ENCODE data around the gene ADAM22. TPM values are rescaled to one million over a fixed set of nuclear protein-coding genes. Genes with fewer than 3 reads are reported as not detected.

Gene ADAM22
- total and polyA plus RNA-seq, 10 of the 15 experiments (the other 5 are each of a cell fraction or from before 2014, with no cell fraction given), result 1.4 to 24.5 (median 7.6) TPM

- TF ChIP-seq SUZ12 (IDR thresholded peaks at IDR 0.05; ENCODE audit: unreplicated experiment) (no peak), BCL3 (IDR thresholded peaks at IDR 0.05; ENCODE audit: borderline replicate concordance, insufficient read depth, low read depth, low read length, poor library complexity, severe bottlenecking) (no peak)
These were observed 128.2 kb downstream of the ADAM22 start (continued) for GRCh38 chr7:88062238-88062637.

GRCh38 chr7:88069093-88069492, 135.0 kb downstream of the ADAM22 start:
- SMC1A ChIA-PET (ENCODE audit: uncharacterized antibody, unreplicated experiment), result interaction anchor here (0.8 to 2.0 kb wide), 4 partner anchors 8 to 41 kb away, joined by 3 to 4 read pairs (median 3); no protein-coding TSS in a partner anchor
- no peak for ATAC-seq
- no peak overlapping the region for H3K4me2 ChIP-seq (ENCODE audit: control insufficient read depth, insufficient read depth)
- H4K20me1 ChIP-seq (ENCODE audit: control insufficient read depth, insufficient read depth), result no peaks in the 10 kb centered on the region
- H3K27me3 ChIP-seq (replicated peaks in 1 of 2; ENCODE audit: control insufficient read depth in 2 of 2, insufficient read depth in 2 of 2, low read length in 1 of 2), result no peaks in the 10 kb centered on the region
- DNase-seq (ENCODE audit: low read depth, low spot score), result no peak
- no peaks in the 10 kb centered on the region for H3K79me2 ChIP-seq (ENCODE audit: control insufficient read depth, insufficient read depth, low read length)
- CTCF ChIA-PET, result no interaction called here
- in situ Hi-C loops (cut with MboI) (no loop called here), intact Hi-C loops (cut with micrococcal nuclease; ENCODE audit: unreplicated experiment) (no loop called here)
- RAD21 ChIA-PET (ENCODE audit: unreplicated experiment), result interaction anchor here (1.0 kb wide), 1 partner anchor 21 kb away, joined by 3 read pairs; no protein-coding TSS in a partner anchor
- no peak overlapping the region for H3K4me3 ChIP-seq
- no peaks in the 10 kb centered on the region for H3K36me3 ChIP-seq (ENCODE audit: control insufficient read depth in 2 of 2, insufficient read depth in 2 of 2, low read length in 1 of 2)
- no TSS peak for BruUV-seq (replicated peaks)
- no peak overlapping the region for H3K9ac ChIP-seq (ENCODE audit: control insufficient read depth, insufficient read depth, low read length)
- no peak overlapping the region for H3K27ac ChIP-seq (ENCODE audit: control insufficient read depth, insufficient read depth)
- POLR2A ChIA-PET, result no interaction called here
- peaks cover 6% of the 10 kb centered on the region; the same call in 1 of the 2 replicates for H3K4me1 ChIP-seq (ENCODE audit: control insufficient read depth, insufficient read depth, low read length)
- WGBS (ENCODE audit: insufficient coverage, insufficient replicate concordance, low lambda C conversion rate, missing lambda C conversion rate), result 86% methylated on average over 1 of the region's 1 CpG
- H3K9me3 ChIP-seq (replicated peaks; ENCODE audit: control insufficient read depth, insufficient read depth, low read length), result no peaks in the 10 kb centered on the region
- no peak for FAIRE-seq
- H2AFZ ChIP-seq (ENCODE audit: control insufficient read depth, low read depth, low read length), result no peak overlapping the region
- no peak for TF ChIP-seq SUPT20H (IDR thresholded peaks at IDR 0.05; ENCODE audit: borderline replicate concordance, control insufficient read depth, low read depth, low read length)
- TF ChIP-seq HDAC6 (IDR thresholded peaks at IDR 0.05; ENCODE audit: unreplicated experiment), result no peak
- TF ChIP-seq POU2F2 (IDR thresholded peaks at IDR 0.05; ENCODE audit: borderline replicate concordance, low read depth, low read length), result no peak
- no peak for TF ChIP-seq PAX5 (IDR thresholded peaks at IDR 0.05; ENCODE audit: borderline replicate concordance, low read depth, low read length)
- TF ChIP-seq POLR2AphosphoS2 (IDR thresholded peaks at IDR 0.05; ENCODE audit: low read depth, low read length), result no peak
- TF ChIP-seq, protein P1, sequence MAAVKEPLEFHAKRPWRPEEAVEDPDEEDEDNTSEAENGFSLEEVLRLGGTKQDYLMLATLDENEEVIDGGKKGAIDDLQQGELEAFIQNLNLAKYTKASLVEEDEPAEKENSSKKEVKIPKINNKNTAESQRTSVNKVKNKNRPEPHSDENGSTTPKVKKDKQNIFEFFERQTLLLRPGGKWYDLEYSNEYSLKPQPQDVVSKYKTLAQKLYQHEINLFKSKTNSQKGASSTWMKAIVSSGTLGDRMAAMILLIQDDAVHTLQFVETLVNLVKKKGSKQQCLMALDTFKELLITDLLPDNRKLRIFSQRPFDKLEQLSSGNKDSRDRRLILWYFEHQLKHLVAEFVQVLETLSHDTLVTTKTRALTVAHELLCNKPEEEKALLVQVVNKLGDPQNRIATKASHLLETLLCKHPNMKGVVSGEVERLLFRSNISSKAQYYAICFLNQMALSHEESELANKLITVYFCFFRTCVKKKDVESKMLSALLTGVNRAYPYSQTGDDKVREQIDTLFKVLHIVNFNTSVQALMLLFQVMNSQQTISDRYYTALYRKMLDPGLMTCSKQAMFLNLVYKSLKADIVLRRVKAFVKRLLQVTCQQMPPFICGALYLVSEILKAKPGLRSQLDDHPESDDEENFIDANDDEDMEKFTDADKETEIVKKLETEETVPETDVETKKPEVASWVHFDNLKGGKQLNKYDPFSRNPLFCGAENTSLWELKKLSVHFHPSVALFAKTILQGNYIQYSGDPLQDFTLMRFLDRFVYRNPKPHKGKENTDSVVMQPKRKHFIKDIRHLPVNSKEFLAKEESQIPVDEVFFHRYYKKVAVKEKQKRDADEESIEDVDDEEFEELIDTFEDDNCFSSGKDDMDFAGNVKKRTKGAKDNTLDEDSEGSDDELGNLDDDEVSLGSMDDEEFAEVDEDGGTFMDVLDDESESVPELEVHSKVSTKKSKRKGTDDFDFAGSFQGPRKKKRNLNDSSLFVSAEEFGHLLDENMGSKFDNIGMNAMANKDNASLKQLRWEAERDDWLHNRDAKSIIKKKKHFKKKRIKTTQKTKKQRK (IDR thresholded peaks at IDR 0.05; ENCODE audit: low read depth, low read length), result no peak
- TF ChIP-seq POLR2AphosphoS5 (IDR thresholded peaks at IDR 0.05; ENCODE audit: low read length), result no peak
- no peak for TF ChIP-seq NFYB (IDR thresholded peaks at IDR 0.05; ENCODE audit: insufficient read depth, low read depth, low read length)
- TF ChIP-seq BACH1 (IDR thresholded peaks at IDR 0.05; ENCODE audit: borderline replicate concordance), result no peak
- TF ChIP-seq IKZF2 (IDR thresholded peaks at IDR 0.05), result no peak
- TF ChIP-seq SMAD5 (IDR thresholded peaks at IDR 0.05; ENCODE audit: low read depth), result no peak
- no peak for TF ChIP-seq JUNB (IDR thresholded peaks at IDR 0.05)
- no peak for TF ChIP-seq EED (IDR thresholded peaks at IDR 0.05; ENCODE audit: low read depth)
- no peak for TF ChIP-seq YBX1 (IDR thresholded peaks at IDR 0.05)

All from GM12878 (cell line).